G401 (cell line): ENCODE results near the gene PGA5. TPM values are rescaled to one million over a fixed set of nuclear protein-coding genes. Genes with fewer than 3 reads are reported as not detected.
"Not testable (repeated sequence)": the region's sequence is repeated elsewhere in the genome, so short reads cannot be mapped to it uniquely, and the experiment has no call there.

Experiments used
- DNase-seq: peaks from one replicate; pipeline ENCODE4 v3.0.0-alpha.2; 2015; ENCODE audit warnings: low spot score
- in situ Hi-C: cut with HindIII; loops from 2 replicates; pipeline ENCODE4 v1.10.0; 2016; ENCODE audit warnings: low sequenced_read_pairs, mixed read lengths
- total RNA-seq: library from RNA; depleted of rRNA; stranded (reverse); fragments of >200 nt; shearing (Covaris generic); gene quantifications from 2 replicates; pipeline ENCODE4 v1.2.3, GENCODE V29; 2014; rRNA removed

PGA5 gene
- total RNA-seq: not detected in 2 replicates

DNA sequence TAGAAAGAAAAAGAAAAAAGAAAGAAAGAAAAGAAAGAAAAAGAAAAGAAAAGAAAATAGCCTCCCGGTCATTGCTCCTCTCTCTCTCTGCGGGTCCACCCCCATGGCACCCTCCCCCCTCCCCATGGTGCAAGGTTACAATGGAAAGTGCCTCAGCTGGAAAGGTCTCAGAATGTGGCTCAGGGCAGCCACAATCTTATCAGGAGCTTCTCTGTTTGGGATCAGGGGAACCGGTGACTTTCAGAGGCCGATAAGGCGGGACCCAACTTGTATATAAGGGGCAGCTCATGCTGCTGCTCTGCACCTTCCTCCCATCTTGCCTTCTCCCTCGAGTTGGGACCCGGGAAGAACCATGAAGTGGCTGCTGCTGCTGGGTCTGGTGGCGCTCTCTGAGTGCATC, at the start of gene PGA5:
Gene PGA5 (plus strand): TSS at position 301 of the 400 bp plus-strand sequence. CDS start 52 bp downstream, at position 353.
- DNase-seq, in situ Hi-C loops: not testable (repeated sequence)

DNA sequence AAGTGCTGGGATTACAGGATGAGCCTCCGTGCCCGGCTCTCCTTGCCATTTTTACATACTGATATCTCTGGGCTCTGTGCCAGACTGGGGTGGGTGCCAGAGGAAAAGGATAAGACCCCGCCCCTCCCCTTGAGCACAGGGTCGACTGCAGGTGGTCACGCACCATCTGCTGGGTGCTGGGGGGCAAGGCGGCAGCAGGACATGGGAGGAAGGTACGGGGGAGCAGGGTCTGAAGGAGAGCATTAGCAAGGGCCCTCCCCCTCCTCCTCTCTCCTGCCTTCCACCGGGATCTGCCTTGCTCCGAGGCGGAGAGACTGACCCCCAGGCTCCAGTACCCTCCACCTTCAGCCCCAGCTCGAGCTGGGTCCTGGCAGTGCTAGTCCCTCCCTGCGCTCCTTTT, 47.4 kb upstream of the PGA5 start:
- DNase-seq: peak; percentile 46
- in situ Hi-C loops: no loop called here

DNA sequence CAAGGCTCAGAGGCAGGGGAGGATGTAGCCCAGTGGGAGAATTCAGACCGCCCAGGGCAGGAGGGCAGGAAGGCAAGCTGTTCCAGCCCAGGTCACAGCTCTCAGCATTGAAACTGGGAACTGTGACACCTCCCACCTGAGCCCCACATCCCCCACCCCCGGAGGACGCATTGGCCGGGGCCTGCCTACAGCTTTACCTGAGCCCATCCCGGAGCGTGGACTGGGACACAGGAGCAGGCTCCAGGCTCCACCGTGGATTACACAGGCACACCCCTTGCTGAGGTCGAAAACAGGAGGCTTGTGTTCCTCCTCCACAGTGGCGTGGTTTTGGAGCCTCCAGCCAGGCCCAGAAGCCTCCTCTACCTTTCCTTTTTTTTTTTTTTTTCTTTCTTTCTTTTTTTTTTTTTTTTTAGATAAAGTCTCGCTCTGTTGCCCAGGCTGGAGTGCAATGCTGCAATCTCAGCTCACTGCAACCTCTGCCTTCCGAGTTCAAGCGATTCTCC, 46.8 kb upstream of the PGA5 start:
- peak; percentile 68 for DNase-seq
- in situ Hi-C loops: no loop called here

DNA sequence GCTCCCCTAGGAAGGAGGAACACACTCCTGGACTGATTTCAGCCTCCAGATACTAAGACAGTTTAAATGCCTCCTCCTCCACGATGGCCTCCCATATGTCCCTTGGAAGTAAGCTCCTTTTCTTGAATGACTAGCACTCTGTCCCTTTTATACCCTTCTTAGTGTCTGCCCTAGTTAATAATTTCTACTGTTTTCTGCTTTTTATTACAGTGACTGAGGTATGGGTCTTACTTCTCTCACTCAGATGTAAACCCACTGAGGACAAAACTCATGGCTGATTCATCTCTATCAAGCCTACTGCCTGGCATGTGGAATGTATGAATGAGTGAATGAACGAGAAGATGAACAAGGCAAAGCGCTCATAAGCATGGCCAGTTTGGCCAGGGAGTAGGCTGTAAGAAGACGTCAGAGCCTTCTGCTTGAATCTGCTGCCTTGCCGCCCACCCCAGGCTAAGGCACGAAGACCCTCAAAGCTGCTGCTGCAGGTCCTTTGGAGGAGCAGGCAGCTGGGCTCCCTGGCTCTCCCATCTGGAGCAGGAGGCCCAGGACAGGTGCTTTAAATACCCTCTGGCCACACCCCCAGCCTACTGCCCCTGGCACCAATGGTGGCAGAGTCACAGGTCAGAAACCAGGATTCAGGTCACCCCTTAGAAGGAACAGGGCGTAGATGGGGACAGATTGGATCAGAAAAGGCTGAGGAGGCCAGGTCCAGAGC, 45.8 kb upstream of the PGA5 start:
- DNase-seq: peak; percentile 25
- in situ Hi-C loops: no loop called here

DNA sequence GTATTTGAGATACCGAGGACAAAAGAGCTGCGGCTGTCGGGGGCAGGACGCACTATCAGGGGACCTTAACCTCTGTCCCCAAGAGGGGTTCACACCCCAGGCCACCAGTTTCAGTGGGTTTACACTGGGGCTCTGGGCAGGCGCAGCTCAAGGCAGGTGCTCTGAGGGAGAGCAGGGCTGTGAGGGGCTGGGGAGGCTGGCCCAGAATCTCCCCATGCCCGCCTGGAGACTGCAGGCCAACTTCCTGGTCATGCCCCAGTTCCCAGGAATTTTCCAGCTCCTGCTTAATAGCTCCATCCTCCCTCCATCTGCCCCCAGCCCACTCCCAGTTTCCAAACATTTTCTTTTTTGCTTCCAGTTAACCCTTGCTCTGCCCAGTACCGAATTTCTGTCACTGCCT, 45.3 kb upstream of the PGA5 start:
- peak; percentile 43 for DNase-seq
- in situ Hi-C loops: no loop called here

DNA sequence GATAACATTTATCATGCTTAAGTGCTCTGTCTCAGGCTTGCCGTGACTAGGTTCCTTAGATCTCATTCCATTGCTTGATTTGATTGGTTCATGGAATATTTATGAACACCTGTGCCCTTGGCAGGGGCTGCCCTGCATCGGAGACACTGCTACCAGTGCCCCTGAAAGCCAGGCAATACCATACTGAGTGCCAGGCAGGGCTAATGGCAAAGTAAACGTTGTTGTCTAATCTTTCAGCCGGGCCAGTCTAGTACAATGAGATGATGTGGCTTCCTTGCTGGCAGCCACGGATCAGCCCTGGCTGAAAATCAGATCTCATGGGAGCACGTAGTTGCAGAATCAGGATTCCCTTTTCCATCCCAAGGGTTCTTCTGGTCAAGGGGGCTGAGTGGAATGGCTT, 42.6 kb upstream of the PGA5 start:
- in situ Hi-C loops: no loop called here
- DNase-seq: no peak

DNA sequence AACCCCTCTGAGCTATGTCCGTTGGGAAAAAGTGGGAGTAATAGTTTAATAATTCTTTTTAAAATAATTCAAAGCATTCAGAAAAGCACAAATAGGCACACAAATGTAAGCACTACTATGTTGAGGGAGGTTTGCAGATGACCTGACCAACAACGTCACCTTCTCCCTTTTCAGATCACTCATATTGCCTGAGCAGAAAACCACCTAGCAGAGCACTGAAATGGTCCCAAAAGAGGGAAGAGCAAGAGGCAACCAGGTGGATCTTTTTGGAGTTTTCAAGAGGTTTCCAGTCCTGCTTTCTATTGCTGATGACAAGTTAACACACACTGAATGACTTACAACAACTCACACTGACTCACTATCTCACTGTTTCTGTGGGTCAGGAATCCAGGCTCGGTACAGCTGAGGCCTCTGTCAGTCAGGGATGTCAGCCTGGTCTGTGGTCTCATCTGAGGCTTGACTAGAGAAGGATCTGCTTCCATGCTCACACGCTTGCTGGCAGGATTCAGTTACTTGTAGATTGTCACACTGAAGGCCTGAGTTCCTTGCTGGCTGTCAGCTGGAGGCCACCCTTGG, 41.9 kb upstream of the PGA5 start:
- in situ Hi-C loops: no loop called here
- DNase-seq: no peak

DNA sequence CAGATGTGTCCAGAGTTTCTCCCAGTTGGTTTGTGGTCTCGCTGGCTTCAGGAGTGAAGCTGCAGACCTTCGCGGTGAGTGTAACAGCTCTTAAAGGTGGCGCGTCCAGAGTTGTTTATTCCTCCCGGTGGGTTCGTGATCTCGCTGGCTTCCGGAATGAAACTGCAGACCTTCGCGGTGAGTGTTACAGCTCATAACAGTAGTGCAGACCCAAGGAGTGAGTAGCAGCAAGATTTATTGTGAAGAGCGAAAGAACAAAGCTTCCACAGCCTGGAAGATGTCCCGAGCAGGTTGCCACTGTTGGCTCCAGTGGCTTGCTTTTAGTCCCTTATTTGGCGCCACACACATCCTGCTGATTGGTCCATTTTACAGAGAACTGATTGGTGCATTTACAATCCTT, 39.5 kb upstream of the PGA5 start:
- no peak for DNase-seq
- in situ Hi-C loops: no loop called here

DNA sequence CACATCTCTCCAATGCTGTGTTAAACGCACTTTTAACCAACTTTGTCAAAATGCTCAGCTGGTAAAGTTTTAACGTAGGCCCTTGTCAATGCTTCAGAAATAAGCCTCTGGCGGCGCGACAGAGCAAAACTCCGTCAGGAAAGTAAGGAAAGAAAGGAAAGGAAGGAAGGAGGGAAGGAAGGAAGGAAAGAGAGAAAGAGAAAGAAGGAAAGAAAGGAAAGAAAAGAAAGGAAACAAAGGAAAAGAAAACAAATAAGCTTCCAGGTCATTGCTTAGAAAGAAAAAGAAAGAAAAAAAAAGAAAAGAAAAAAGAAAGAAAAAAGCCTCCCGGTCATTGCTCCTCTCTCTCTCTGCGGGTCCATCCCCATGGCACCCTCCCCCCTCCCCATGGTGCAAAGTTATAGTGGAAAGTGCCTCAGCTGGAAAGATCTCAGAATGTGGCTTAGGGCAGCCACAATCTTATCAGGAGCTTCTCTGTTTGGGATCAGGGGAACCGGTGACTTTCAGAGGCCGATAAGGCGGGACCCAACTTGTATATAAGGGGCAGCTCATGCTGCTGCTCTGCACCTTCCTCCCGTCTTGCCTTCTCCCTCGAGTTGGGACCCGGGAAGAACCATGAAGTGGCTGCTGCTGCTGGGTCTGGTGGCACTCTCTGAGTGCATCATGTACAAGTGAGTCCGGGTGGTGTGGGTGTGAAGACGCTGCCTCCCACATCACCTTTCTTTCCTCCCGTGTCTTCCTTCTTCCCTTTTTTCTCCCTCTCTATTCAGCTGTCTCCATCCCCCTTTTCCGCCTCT, 37.8 kb upstream of the PGA5 start, which contains the start of gene PGA3:
Gene PGA3 (plus strand): TSS at position 566 of the 797 bp plus-strand sequence. CDS start 50 bp downstream, at position 616.
- DNase-seq, in situ Hi-C loops: not testable (repeated sequence)

DNA sequence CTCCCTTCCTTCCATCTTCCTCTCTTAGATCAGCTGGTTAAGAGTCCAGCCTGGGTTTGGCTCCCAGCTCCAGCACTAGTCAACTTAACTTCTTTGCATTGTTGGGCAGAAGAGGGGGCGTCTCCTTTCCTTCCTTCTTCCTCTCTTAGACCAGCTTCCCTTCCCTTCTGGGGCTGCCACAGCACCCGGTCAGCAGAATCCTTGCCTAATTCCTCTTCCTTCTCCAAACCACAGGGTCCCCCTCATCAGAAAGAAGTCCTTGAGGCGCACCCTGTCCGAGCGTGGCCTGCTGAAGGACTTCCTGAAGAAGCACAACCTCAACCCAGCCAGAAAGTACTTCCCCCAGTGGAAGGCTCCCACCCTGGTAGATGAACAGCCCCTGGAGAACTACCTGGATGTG, 37.1 kb upstream of the PGA5 start:
- DNase-seq, in situ Hi-C loops: not testable (repeated sequence)

DNA sequence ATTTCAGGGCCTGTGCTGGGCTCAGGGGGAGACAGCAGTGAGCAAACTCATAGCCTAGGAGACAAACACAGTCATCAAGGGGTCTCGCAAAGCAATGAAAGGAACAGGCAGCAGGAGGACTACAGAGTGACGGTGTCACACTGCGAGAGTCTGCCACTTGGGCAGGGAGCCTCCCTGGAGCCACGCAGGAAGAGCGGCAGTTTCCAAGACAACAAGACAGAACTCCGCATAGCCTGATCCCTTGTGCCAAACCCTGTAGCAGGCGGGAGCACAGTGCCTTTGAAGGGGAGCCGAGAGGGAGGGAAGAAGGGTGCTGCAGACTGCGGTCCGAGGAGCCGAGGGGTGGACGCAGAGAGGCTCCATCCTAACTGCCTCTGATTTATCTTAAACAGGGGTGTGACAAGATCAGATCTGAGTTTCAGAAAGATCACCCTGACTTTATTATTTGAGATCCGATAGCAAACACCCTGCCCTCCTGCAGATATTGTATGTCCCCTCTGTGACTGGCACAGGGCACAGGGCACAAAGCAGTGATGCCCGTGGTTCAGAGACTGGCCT, 36.4 kb upstream of the PGA5 start:
- peak; percentile 66 for DNase-seq
- in situ Hi-C loops: not testable (repeated sequence)

DNA sequence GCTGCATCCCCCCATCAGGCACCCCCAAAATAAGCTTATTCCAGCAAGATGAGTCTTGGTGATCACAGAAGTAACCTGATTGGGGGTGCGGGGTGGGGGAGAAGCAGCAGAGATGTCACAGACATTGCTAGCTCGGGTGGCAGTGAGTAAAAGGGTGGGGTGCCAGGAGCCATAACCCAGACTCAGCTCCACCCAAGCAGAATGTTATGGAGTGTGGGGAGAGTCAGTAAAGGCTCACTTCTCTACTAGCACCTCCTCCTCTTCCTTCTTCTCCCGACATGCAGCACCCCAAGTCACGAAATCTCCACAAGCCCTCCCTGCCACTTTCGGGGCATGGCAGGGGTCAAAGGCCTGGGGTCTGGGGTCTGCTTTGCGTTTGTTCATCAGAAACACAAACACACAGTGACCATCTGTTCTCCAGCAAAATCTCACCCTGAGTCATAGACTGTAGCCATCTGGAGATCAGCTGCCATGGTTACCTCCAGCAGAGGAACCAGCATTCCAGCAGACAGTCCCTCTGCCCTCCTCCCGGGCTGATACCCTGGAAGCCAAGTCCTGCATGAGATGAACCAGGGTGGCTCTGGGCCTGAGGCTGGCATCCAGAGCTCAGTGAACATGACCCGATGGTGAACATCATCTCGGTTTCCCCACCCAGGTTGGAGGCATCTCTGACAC, 33.2 kb upstream of the PGA5 start:
- in situ Hi-C loops, DNase-seq: not testable (repeated sequence)

DNA sequence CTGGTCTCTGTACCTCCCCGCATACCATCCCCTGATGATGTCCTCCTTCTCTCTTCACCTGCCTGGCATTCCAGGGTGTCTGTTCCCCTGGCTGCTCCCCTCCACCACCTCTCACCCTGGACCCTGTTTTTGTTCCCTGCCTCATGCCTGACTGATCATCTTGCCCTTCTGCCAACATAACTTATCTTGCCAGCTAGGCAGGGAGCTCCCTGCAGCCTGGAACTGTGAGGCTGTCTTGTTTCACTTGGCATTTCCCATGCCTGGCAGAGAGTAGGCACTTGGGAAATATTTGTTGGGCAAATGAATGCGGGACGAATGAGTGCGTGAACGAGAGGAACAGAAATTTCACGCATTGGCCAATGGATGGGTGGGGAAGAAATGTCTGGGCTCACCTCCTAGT, 30.3 kb upstream of the PGA5 start:
- in situ Hi-C loops, DNase-seq: not testable (repeated sequence)

DNA sequence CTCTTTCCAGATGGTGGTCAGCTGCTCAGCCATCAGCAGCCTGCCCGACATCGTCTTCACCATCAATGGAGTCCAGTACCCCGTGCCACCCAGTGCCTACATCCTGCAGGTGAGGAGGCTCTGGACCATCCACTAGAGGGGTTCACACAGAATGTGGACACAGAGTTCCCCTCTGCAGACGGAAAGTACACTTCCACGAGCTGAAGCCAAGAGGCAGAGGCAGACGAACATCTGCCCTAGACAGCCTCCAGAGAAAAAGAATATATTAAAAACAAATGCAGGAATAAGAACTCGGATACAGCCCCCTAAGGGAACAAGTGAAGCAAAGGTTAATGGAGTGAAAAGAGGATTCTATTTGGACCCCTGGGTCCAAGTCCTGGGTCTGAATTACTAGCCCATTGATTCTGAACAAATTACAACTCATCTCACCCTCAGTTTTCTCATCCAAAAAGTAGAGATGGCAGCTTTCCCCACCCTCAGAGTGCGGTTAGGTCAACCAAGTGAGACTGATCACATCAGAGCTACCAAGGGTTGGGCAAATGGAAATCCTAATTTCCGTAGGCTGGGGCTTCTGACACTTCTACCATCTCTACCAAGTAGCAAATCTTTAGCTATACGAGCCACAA, 29.5 kb upstream of the PGA5 start:
- DNase-seq, in situ Hi-C loops: not testable (repeated sequence)

DNA sequence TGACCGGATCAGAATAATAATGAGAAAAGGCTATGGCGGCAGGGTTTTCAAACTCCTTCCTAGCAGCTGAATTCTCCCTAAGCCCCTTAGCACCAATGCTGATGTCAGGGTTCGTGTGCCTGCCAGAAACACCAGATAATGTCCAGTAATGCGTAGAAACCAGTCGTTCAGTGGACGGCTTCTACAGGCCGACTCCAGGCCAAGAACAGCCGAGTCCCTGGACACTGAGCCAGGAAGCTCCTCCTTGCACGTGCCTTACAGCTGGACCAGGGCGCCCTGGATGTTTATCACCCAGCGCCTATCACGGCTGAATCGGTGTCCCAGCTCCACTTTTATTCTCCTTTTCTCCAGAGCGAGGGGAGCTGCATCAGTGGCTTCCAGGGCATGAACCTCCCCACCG, 28.8 kb upstream of the PGA5 start:
- in situ Hi-C loops, DNase-seq: not testable (repeated sequence)

DNA sequence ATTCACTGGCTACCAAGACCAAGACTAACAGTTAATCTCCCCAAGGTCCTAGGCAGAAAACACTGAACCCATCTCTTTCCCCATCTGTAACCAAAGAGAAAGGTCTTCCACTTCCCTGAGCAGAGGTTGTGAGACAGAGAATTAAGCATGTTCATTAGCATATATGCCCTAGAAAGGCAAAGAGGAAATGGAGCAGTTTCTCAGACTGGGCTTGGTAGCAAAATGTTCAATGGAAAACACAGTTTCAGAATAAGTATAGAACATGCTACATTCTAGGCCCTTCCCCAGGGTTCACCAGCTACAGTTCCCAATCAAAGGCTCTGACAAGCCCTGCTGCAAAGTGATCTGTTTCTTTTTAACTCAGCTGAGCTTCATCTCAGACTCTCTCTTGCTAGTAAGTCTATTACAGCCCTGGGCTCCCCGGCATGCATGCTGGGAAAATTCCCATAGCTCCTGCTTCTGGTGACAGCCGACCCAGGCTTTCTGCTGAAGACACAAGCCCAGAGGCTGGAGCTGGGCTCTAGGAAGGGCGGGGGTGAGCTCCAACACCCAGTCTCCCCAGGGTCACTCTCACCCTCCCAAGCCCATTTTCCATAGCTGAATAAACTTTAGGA, 27.2 kb upstream of the PGA5 start:
- in situ Hi-C loops, DNase-seq: not testable (repeated sequence)

DNA sequence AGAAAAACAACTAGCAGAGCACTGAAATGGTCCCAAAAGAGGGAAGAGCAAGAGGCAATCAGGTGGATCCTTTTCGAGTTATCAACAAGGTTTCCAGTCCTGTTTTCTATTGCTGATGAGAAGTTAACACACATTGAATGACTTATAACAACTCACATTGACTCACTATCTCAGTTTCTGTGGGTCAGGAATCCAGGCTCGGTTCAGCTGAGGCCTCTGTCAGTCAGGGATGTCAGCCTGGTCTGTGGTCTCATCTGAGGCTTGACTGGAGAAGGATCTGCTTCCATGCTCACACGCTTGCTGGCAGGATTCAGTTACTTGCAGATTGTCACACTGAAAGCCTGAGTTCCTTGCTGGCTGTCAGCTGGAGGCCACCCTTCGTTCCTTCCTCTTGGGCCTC, 22.7 kb upstream of the PGA5 start:
- not testable (repeated sequence) for DNase-seq

DNA sequence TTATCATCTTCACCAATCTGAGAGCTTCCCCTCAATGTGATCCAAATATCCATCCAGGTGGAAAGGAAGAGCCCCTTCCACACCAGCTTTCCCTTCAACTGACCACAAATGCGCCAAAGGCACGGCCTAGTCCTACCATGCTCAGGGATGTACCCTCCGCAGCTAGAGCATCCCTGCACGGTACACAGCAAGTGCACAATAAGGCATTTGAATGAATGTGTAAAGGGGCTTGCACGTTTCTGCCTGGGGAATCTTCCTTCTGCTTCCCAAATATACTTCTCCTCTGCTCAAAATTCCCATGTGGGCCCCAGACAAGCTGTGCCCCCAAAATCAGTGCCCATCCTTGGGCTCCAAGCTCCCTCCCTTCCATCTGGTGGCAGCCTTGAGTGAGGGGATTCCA, 22.0 kb upstream of the PGA5 start:
- in situ Hi-C loops: not testable (repeated sequence)

More for the DNA sequence above, 22.7 kb upstream of the PGA5 start:
- in situ Hi-C loops: not testable (repeated sequence)

More for the DNA sequence above, 22.0 kb upstream of the PGA5 start:
- DNase-seq: not testable (repeated sequence)
